Embryonic facial prominence (tissue), 1 donor: ENCODE results near the gene ATP1B2.
"Not testable (repeated sequence)": the region's sequence is repeated elsewhere in the genome, so short reads cannot be mapped to it uniquely, and the experiment has no call there.

Source experiments
- DNase-seq: peaks from one replicate; pipeline ENCODE4 v3.0.0-alpha.2; 2016; ENCODE audit errors: extremely low spot score

ATP1B2 gene

DNA sequence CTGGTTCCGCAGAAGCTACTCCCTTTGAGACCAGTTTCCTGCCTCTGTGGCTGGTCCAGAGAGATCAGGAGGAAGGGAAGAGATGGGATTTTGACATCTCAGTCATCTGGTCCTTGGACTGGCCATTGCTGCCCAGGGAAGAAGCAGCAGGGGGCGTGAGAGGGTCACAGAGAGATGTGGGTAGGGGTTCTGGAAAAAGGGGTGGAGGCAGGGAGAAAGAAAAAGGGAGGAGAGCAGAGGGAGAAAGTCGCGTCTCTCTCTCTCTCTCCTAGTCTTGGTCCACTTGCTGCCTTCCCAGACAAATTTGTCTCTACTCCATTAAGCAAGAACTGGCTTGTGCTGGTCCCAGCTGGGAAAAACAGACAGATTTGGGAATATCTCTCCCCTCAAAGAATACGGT, 16.3 kb upstream of the ATP1B2 start:
- no peak for DNase-seq

DNA sequence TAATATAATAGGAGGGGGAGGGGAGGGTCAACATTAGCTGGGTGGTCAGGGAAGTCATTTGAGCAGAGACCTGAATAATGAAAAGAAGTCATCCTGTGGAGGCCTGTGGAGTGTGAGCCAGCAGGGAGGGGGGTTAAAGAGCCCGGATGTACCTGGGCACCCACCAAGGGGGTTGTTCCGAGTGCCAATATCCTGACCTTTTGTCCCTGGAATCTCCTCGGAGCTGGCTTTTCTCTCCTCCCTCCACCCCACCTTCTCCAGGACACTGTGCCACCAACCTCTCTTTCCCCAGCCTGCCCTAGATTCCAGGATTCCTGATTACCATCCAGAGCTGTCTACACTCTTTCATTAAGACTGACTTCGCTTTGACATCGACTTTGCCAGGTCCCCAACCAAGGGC, 14.6 kb upstream of the ATP1B2 start:
- no peak for DNase-seq

DNA sequence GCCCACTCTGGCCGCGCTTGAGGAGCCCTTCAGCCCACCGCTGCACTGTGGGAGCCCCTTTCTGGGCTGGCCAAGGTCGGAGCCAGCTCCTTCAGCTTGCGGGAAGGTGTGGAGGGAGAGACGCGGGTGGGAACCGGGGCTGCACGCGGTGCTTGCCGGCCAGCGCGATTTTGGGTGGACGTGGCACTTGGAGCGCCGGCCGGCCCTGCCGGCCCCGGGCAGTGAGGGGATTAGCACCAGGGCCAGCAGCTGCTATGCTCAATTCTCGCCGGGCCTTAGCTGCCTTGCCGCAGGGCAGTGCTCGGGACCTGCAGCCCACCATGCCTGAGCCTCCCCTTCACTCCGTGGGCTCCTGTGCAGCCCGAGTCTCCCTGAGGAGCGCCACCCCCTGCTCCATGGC, 9.9 kb upstream of the ATP1B2 start:
- DNase-seq = no peak

DNA sequence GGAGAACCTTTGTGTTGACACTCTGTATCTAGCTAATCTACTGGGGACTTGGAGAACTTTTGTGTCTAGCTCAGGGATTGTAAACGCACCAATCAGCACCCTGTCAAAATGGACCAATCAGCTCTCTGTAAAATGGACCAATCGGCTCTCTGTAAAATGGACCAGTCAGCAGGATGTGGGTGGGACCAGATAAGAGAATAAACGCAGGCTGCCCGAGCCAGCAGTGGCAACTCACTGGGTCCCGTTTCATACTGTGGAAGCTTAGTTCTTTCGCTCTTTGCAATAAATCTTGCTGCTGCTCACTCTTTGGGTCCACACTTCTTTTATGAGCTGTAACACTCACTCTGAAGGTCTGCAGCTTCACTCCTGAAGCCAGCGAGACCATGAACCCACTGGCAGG, 9.1 kb upstream of the ATP1B2 start:
- DNase-seq = not testable (repeated sequence)

DNA sequence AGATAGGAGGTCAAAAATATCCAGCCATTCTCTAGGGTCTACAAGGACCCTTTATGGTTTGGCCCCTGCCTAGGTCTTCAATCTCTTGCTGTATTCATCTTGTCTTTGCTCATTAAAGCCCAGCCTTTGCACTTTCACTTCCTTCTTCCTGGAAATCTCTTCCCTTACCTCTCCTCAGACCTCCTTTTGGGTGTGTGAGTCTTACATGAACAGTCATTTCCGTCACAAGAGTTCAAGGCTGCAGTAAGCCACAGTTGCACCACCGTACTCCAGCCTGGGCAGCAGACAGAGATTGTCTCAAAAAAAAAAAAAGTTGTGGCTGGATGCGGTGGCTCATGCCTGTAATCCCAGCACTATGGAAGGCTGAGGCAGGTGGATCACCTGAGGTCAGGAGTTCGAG, 6.0 kb upstream of the ATP1B2 start:
- DNase-seq = no peak

DNA sequence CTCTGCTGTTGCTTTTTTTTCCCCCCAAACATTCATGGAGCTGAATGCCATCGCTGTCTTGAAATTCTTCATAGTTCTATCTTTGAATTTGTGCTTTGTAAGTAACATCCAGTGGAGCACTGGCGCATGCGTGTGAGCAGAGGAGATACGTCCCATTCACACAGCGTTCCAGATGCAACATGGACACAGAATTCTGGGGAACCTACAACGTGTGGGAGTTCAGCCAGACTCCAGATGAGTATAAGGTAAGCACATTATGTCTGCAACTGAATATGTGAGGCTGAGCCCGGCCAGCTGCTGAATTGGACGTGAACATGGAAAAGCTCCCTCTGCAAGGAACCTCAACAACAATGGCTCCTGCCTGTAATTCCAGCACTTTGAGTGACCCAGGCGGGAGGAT, 4.3 kb upstream of the ATP1B2 start:
- DNase-seq = no peak

DNA sequence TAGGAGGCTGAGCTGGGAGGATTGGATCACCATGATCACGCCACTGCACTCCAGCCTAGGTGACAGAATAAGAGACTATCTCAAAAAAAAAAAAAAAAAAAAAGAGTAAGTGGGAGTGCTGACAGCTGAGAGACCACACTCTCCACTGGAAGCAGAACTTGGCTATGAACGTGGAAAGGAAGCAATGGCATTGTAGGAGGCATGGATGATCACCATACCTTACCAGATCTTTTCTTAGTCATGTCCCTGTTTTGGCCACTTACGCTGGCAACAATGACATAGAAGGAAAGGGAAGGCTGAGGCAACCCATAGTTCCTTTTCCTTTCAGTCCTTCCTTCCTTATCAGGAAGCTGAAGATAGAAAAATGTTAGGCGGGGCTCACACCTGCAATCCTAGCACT, 3.7 kb upstream of the ATP1B2 start:
- DNase-seq = no peak

DNA sequence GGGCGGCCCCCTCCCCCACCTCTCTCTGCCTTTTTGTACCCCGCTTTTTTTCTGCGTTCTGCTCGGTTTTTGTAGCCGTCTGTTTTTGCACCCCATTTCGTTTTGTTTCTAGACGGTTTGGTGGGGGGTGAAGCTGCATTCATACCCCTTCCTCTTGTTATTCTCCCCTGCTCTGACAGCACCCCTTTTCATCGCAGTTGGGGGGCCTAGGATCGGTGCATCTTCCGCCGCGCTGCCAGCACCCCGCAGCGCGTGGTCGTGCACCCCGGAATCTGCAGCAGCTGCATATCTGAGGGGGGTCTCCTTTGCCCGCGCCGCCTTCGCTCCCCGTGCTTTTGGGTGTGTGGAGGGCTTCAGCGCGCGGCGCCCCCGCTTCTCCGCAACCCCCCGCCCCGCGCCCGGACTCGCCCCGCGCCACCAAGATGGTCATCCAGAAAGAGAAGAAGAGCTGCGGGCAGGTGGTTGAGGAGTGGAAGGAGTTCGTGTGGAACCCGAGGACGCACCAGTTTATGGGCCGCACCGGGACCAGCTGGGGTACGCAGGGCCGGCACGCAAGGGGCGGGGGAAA, 455 bp downstream of the ATP1B2 start:
- DNase-seq = no peak

DNA sequence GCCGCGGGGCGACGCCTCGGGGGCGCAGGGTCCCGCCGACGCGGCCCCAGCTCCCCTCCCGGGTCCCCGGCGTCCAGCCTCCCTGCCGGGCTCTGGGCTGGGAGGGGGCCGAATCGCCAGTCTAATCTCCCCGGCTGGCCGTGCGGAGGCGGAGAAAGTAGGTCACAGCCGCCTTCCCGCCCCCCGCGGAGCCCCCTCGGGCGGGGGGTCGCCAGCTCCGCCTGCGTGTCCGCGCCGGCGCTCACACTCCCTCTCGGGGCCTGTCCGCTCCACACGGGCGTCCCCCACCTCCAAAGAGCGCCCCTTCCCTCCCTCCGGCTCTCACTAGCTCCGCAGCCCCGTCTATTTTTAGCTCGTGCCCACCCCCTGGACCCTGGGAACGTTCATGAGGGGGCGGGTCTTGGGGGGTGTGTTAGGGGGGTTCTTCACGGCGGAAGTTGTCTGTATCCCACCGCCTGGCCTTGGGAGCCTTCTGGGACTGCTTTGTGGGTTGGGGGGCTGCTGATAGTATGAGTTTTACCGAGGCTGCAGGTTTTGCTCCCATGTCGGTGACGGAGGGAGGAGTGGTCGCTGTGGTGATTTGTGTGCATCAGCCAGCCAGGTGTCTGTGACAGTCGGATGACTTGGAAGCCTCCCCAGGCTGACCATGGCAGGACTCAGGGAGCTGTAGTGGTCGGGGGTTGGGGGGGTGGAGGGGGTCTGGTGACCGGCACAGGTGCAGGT, 1.1 kb downstream of the ATP1B2 start:
- no peak for DNase-seq

DNA sequence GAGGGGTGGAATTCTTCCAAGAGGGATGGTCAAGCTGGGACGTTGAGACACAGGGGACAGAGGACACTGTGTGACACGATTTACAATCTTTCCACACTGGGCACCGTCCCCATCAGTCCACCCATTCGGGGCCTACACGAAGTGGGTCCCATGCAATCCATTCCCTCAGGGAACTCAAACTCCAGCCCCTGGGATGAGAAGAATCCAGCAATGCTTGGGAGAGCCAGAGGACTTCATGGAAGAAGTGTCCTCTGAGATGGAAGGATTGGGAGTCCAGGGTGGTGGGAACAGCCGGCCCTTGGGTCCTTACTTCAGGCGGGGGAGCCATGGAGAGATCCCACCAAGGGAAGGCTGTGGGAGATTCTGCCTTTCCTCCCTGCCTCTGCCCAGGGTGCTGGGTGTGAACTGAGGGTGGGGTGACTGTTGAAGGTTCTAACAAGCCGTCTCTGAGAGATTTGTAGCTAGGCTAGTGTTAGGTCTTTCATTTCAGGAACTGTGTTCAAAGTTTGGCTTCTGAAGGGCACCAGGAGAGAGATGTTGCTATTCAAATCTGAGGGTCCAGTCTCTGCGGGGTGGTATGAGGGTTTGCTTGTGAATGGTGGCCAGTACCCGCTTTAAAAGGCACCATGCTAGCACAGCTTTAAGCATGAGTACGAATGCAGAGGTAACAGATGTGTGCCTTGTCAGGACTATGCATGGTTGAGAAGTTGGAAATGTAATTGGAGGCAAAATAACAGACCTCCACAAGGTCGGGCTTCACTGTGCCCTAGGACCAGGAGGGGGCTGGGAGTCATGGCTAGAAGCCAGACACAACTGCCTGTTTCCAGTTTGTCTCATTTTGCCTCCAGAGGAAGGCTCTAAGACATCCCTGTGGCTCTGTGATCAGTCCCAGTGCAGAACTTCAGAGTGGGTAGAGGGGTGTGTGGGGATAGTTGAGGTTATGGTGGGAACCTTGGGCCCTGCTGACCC, 1.9 kb downstream of the ATP1B2 start:
- no peak for DNase-seq

DNA sequence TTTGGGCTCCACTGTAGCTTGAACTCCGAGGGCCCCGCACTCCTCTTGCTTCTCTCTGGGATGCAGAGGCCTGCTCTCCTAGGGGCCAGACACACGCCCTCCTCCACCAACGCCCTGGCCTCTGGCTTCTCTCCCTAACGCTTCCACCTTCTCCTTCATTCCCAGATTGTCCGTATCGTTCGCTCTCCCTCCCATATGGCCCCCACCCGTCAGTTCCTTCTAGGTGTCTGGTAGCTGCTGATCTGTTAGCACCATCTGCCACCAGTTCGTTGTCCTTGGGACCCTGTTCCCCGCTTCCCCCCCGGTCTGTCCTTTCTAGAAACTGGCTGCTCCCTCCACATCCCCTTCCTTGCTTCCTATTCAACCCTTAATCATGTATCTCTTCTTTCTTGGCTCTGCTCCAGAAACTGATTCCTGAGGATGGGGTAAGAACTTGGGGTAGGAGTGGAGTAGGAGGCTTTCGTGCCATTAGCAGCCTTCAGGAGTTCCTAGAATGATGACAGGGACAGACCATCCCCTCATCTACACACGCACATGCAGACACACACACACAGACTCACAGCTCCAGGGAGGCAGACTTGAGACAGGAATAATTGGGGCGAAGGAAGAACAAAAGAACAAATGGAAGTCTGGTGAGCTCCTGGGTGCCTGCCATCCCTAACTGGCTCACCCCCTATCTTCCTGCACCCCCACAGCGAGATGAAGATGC, 4.3 kb downstream of the ATP1B2 start:
- DNase-seq = no peak

DNA sequence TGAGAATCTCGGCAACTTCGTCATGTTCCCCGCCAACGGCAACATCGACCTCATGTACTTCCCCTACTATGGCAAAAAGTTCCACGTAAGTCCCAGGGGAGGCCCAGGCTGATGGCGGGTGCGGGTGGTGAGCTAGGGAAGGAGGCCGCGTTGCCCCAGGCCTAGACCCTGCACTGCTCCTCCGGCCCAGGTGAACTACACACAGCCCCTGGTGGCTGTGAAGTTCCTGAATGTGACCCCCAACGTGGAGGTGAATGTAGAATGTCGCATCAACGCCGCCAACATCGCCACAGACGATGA, 4.8 kb downstream of the ATP1B2 start:
- no peak for DNase-seq

DNA sequence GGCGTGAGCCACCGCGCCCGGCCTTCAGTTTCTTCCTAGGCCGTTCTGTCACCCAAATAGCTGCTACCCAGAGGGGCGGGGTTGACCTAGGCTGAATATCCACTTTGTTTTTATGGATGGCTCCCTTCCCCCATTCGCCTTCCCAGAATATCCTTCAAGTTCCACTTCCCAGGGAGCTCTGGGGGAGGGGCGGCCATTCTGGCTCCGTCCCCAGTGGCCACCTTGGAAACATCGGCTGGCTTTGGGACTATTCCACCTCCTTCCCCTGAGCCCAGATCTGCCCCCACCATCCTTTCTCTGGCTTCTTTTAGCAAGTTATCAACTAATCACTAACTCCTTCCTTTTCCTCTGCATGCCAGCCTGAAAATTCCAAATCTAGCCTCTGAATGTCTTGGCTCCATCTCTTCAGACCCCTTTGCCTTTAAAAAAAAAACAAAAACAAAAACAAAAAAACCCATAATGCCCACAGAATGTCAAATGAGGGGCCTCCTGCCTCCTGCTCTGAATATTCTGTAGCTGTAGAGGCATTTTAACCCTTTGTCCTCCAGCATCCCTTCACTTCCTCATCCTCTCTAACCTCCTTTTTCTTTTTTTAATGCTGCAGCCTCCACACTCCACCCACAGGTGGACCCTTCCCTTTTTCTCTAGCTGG, 6.4 kb downstream of the ATP1B2 start:
- no peak for DNase-seq

DNA sequence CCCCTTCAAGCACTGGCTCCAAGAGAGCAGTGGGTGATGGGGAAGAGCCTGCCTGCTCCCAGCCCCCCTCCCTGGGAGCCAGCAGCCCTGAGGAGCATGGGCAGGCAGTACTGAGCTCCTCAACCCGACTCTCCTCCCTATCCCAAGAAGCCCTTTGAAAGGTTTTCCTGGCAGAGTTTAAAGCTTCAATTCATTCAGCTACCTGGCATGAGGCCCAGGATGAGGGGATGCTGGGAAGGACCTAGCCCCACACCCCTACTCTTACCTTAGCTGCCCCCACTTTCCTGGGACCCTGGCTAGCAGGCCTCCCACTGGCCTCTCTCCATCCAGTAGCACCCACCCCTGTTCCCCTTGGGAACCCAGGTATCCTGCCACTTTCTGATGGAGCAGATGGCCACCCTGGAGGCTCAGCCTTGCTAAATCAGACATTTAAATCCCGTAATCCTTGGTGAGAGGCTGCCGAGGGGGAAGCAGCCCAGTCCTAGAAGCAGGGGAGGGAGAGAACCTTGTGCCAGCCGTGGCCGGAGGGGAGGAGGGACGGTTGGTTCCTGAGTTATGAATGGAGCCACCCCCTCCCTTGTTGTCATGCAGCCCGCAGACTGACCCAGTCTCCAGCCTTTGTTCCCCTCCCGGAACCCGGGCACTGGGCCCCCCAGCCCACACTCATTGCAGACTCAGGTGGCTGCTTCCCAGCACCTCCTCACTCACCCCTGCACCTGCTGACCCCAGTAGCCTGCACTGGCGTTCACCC, 17.1 kb downstream of the ATP1B2 start:
- DNase-seq = no peak

DNA sequence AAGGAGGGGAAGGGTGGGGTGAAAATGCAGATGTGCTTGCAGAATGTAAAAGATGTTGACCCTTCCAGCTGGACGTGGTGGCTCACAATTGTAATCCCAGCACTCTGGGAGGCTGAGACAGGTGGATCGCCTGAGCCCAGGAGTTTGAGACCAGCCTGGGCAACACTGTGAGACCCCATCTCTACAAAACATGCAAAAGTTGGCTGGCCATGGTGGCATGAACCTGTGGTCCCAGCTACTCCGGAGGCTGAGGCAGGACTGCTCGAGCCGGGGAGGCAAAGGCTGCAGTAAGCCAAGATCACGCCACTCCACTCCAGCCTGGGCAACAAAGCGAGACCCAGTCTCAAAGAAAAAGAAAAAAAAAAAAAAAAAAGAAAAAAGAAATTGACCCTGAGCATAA, 17.8 kb downstream of the ATP1B2 start:
- DNase-seq = no peak

DNA sequence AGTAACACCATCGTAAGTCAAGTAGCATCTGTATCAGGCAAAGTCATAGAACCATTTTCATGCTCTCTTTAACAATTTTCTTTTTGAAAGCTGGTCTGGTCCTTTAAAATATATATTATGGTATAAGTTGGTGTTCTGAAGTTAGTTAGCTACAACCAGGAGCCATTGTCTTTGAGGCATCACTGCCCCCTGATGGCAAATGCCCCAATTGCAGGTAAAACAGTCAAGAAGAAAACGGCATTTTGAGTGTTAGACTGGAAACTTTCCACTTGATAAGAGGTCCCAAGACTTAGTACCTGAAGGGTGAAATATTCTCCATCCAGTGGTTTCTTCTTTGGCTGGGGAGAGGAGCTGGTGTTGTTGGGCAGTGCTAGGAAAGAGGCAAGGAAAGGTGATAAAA, 22.5 kb downstream of the ATP1B2 start:
- DNase-seq = no peak

DNA sequence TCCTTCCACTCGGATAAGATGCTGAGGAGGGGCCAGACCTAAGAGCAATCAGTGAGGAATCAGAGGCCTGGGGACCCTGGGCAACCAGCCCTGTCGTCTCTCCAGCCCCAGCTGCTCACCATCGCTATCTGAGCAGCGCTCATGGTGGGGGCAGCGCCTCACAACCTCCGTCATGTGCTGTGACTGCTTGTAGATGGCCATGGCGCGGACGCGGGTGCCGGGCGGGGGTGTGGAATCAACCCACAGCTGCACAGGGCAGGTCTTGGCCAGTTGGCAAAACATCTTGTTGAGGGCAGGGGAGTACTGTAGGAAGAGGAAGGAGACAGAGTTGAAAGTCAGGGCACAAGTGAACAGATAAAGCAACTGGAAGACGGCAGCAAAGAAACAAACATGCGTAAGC, 24.2 kb downstream of the ATP1B2 start:
- no peak for DNase-seq

DNA sequence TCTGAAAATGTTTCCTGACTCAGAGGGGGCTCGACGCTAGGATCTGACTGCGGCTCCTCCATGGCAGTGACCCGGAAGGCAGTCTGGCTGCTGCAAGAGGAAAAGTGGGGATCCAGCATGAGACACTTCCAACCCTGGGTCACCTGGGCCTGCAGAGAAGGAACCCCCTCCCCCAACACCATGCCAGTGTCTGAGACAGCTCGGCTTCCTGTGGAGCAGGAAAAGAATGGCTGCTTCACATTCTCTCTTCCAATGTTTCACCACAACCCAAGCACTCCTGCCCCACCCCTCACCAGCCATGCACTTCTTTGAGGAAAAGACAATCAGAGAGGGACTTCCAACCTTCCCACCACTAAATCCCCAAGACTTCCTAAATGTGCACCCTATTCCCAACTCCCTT, 25.8 kb downstream of the ATP1B2 start:
- DNase-seq = no peak

DNA sequence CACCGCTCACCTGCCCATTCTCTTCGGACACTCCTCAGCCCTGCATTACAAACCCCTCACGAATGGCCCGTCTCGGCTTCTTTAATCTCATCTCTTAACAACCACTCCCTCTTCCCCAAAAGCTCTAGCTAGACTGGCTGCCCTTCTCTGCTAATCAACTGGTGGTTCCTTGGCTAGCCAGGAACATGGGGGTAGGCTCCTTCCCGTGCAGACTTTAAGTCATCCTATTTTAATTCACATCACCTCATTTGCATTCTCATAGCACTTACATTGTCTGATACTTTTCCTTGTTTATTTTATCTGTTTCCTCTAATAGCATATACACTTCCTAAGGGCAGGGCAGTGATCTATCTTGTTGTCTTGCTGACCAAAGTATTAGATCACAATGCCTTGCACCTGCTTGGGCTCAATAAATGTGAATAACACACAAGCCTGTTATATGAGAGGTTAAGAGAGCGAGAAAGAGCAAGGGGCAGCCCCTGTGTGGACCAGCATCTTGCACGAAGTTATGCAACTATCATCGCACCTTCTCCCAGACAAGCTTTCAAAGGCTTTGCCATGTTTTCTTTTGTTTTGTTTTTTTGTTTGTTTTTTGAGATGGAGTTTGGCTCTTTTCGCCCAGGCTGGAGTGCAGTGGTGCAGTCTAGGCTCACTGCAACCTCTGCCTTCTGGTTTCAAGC, 26.8 kb downstream of the ATP1B2 start:
- DNase-seq = no peak

DNA sequence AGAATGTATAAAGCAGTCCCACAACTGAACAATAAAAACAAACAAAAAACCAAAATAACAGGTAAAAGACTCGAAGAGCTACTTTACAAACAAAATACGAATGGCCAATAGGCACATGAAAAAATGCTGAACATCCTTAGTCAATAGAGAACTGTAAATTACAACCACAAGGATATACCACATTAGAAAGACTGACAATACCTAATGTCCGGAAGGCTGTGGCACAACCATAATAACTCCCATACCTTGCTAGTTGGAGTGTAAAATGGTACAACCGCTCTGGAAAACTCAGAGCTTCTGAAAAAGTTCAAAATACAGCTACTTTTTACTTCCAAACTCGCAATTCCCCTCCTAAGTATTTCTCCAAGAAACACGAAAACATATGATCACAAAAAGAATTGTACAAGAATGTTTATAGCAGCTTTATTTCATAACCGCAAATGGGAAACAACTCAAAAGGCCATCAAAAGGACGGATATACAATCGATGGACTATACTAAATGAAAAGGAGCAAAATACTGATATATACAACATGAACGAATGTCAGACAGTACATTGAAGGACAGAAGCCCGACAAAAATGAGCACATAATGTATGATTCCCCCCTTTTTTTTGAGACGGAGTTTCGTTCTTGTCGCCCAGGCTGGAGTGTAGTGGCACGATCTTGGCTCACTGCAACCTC, 34.3 kb downstream of the ATP1B2 start:
- no peak for DNase-seq
